GM19328 (cell line): Measurements from ENCODE around the gene EFNB3.

Experiments used
- ATAC-seq: cut with Tn5 transposase; IDR thresholded peaks from one replicate; pipeline ENCODE4 v1.9.1; 2021; ENCODE audit warnings: mild to moderate bottlenecking, moderate library complexity; ENCODE audit not compliant: unreplicated experiment

EFNB3 gene

GRCh38 chr17:7697828-7698588 lies 7.0 kb upstream of the EFNB3 start:
- ATAC-seq: no peak

GRCh38 chr17:7700510-7700909 lies 4.5 kb upstream of the EFNB3 start:
- ATAC-seq: no peak

GRCh38 chr17:7701681-7702080 lies 3.3 kb upstream of the EFNB3 start:
- no peak for ATAC-seq

- ATAC-seq: no peak
Measured at GRCh38 chr17:7702776-7703175, 2.2 kb upstream of the EFNB3 start.

GRCh38 chr17:7703584-7704479 lies 1.2 kb upstream of the EFNB3 start:
- ATAC-seq: no peak

GRCh38 chr17:7705269-7706255 lies 560 bp downstream of the EFNB3 start:
- ATAC-seq: no peak

GRCh38 chr17:7706631-7707354 lies 1.8 kb downstream of the EFNB3 start:
- ATAC-seq: no peak

GRCh38 chr17:7707446-7707845 lies 2.4 kb downstream of the EFNB3 start:
- ATAC-seq: no peak

GRCh38 chr17:7707858-7708750 lies 3.1 kb downstream of the EFNB3 start:
- no peak for ATAC-seq

GRCh38 chr17:7709031-7709430 lies 4.0 kb downstream of the EFNB3 start:
- no peak for ATAC-seq

- ATAC-seq: no peak
Measured at GRCh38 chr17:7710301-7710700, 5.3 kb downstream of the EFNB3 start.

- ATAC-seq: no peak
Measured at GRCh38 chr17:7711051-7711755, 6.2 kb downstream of the EFNB3 start.

- no peak for ATAC-seq
Measured at GRCh38 chr17:7712111-7712771, 7.2 kb downstream of the EFNB3 start.

GRCh38 chr17:7713782-7714181 lies 8.8 kb downstream of the EFNB3 start:
- no peak for ATAC-seq

GRCh38 chr17:7714721-7715594 lies 10.0 kb downstream of the EFNB3 start:
- no peak for ATAC-seq

GRCh38 chr17:7715936-7716886 lies 11.2 kb downstream of the EFNB3 start:
- ATAC-seq: no peak
